ENCODE measurements around the gene WHRN. TPM values are rescaled to one million over a fixed set of nuclear protein-coding genes. Genes with fewer than 3 reads are reported as not detected.
A peak's percentile ranks its signal among the peaks of the same experiment; 100 is the strongest.

WHRN gene
- total and polyA plus RNA-seq, 2 of the 8 experiments (the other 6 are each of a cell fraction or from before 2014, with no cell fraction given): 4.4 to 7.7 TPM

- H3K23me2 ChIP-seq (ENCODE audit: low read depth, low read length): peaks cover 6% of the 10 kb centered on the region; the same call in 1 of the 2 replicates
- H3K9me3 ChIP-seq (ENCODE audit: insufficient read depth in 2 of 2, low read depth in 1 of 2, low read length in 1 of 2): no peaks in the 10 kb centered on the region
- no peak overlapping the region for H3K9ac ChIP-seq (replicated peaks in 1 of 4; ENCODE audit: extremely low read depth in 1 of 4, low read depth in 3 of 4, low read length in 3 of 4)
- no peak overlapping the region for H2AFZ ChIP-seq (ENCODE audit: low read length)
- WGBS, 2 experiments (ENCODE audit: extremely low coverage in 1 of 2, insufficient coverage in 1 of 2, insufficient read length in 1 of 2, insufficient replicate concordance in 2 of 2, low coverage in 1 of 2, low lambda C conversion rate in 2 of 2, missing lambda C conversion rate in 1 of 2): 69% methylated on average over 2 of the region's 2 CpGs; no CpG with 5 or more reads in 1 of the 2 experiments
- no peak overlapping the region for H4K5ac ChIP-seq (ENCODE audit: insufficient read length, low read depth, low read length)
- no peak overlapping the region for H3K56ac ChIP-seq (replicated peaks; ENCODE audit: insufficient read length, low read depth, low read length)
- FAIRE-seq (no peak), DNase-seq (ENCODE audit: low read depth in 1 of 2, low spot score in 2 of 2) (no peak)
- H2BK12ac ChIP-seq (ENCODE audit: low read depth, low read length): no peak overlapping the region
- H2BK120ac ChIP-seq (replicated peaks; ENCODE audit: low read depth, low read length): no peak overlapping the region
- no peak overlapping the region for H3K14ac ChIP-seq (ENCODE audit: insufficient read length)
- no peak overlapping the region for H4K8ac ChIP-seq (ENCODE audit: extremely low read depth, insufficient read depth, low read length)
- H4K20me1 ChIP-seq (replicated peaks in 1 of 2; ENCODE audit: control insufficient read depth in 1 of 2, insufficient read depth in 2 of 2, low read length in 2 of 2): peaks cover 0 to under 1% of the 10 kb centered on the region in 2 experiments
- H4K91ac ChIP-seq (replicated peaks; ENCODE audit: insufficient read length, low read length): no peak overlapping the region
- H3K27ac ChIP-seq (ENCODE audit: low read depth, low read length): no peak overlapping the region
- no peak overlapping the region for H3K23ac ChIP-seq (ENCODE audit: insufficient read length)
- H2BK20ac ChIP-seq (ENCODE audit: low read length): no peak overlapping the region
- no peaks in the 10 kb centered on the region for H3K79me1 ChIP-seq (ENCODE audit: low read depth, low read length)
- 0 out of 4 replicates have a peak, but pooled peaks cover 0 to 1% of the 10 kb centered on the region in 2 experiments for H3K79me2 ChIP-seq (ENCODE audit: control insufficient read depth in 1 of 2, insufficient read depth in 2 of 2, low read length in 2 of 2)
- no peaks in the 10 kb centered on the region for H3K27me3 ChIP-seq (replicated peaks in 1 of 4; ENCODE audit: control insufficient read depth in 3 of 4, extremely low read depth in 1 of 4, insufficient read depth in 3 of 4, low read length in 3 of 4)
- no peak overlapping the region for H3K4ac ChIP-seq (replicated peaks; ENCODE audit: insufficient read length, low read depth, low read length)
- H3K4me1 ChIP-seq (replicated peaks in 1 of 4; ENCODE audit: control insufficient read depth in 3 of 4, insufficient read depth in 4 of 4, low read length in 3 of 4): peaks cover 4 to 13% (median 6%) of the 10 kb centered on the region in 4 experiments; a peak in 6 of 7 replicates
- peaks cover 0 to 4% (median 0%) of the 10 kb centered on the region in 4 experiments; a peak in 2 of 8 replicates for H3K36me3 ChIP-seq (ENCODE audit: control insufficient read depth in 2 of 4, insufficient read depth in 4 of 4, low read length in 3 of 4)
- H3K18ac ChIP-seq (ENCODE audit: extremely low read depth, low read length): no peak overlapping the region
- ChIA-PET CTCF (ENCODE audit: partially characterized antibody) (interaction anchor here (1.0 to 11.0 kb wide), 3 partner anchors 16 to 191 kb away, joined by 4 to 271 read pairs (median 4); no protein-coding TSS in a partner anchor), POLR2A (ENCODE audit: partially characterized antibody) (interaction anchor here (1.6 kb wide), 1 partner anchor 10 kb away, joined by 4 read pairs; no protein-coding TSS in a partner anchor)
- no peak overlapping the region for H2BK5ac ChIP-seq (ENCODE audit: low read depth, low read length)
- TF ChIP-seq CEBPB (IDR thresholded peaks at IDR 0.05; ENCODE audit: low read depth, low read length) (no peak), HDAC2 (IDR thresholded peaks at IDR 0.05; ENCODE audit: borderline replicate concordance in 1 of 2, low read depth in 2 of 2, low read length in 2 of 2) (0 out of 4 replicates have a peak, but pooled peaks of 1 of the 2 experiments have one; percentile 36), KDM1A (IDR thresholded peaks at IDR 0.05; ENCODE audit: borderline replicate concordance, low read length) (peak; percentile 24; the same call in 1 of the 2 replicates), E2F6 (IDR thresholded peaks at IDR 0.05) (no peak), BCL11A (IDR thresholded peaks at IDR 0.05; ENCODE audit: low read depth in 2 of 2, low read length in 2 of 2) (no peak), TBP (IDR thresholded peaks at IDR 0.05; ENCODE audit: low read depth, low read length) (no peak), TAF7 (optimal IDR thresholded peaks at IDR 0.05; ENCODE audit: borderline replicate concordance, low read depth, low read length) (no peak), ATF3 (IDR thresholded peaks at IDR 0.05; ENCODE audit: insufficient read depth, low read depth, low read length) (no peak), EZH2 (IDR thresholded peaks at IDR 0.05; ENCODE audit: low read depth, low read length, severe bottlenecking) (no peak), SIRT6 (IDR thresholded peaks at IDR 0.05; ENCODE audit: low read length) (no peak)
- H3K4me2 ChIP-seq (ENCODE audit: insufficient read depth in 1 of 2, low read depth in 2 of 2, low read length in 2 of 2): no peak overlapping the region
- no peak overlapping the region for H3K4me3 ChIP-seq (ENCODE audit: extremely low read depth in 1 of 4, insufficient read depth in 2 of 4, low read depth in 3 of 4, low read length in 4 of 4)
- no peak overlapping the region for H2AK5ac ChIP-seq (ENCODE audit: low read depth, low read length)
- H2BK15ac ChIP-seq (ENCODE audit: low read length): no peak overlapping the region
These were observed 104.5 kb downstream of the WHRN start for GRCh38 chr9:114400772-114401171.

All from H1 (cell line).